HG03571 (cell line): Measurements from ENCODE around the gene AMDHD1.

Experiments used
- ATAC-seq: cut with Tn5 transposase; IDR thresholded peaks from one replicate; pipeline ENCODE4 v1.9.1; 2021; ENCODE audit not compliant: unreplicated experiment

AMDHD1 gene

GRCh38 chr12:95943330-95943842 is at the start of gene AMDHD1:
TSS of gene AMDHD1 (plus strand) at chr12:95943331. CDS start at chr12:95943399, 68 bp downstream.
- peak; percentile 61 for ATAC-seq

GRCh38 chr12:95896846-95897245 is 46.3 kb upstream of the AMDHD1 start:
- no peak for ATAC-seq

- no peak for ATAC-seq
Observed at GRCh38 chr12:95898081-95898480, 45.0 kb upstream of the AMDHD1 start.

- ATAC-seq: no peak
Observed at GRCh38 chr12:95908573-95908972, 34.6 kb upstream of the AMDHD1 start.

- ATAC-seq: no peak
Observed at GRCh38 chr12:95909871-95910270, 33.3 kb upstream of the AMDHD1 start.

- ATAC-seq: peak; percentile 68
Observed at GRCh38 chr12:95918194-95918993, 24.7 kb upstream of the AMDHD1 start.

- ATAC-seq: no peak
Observed at GRCh38 chr12:95919110-95919509, 24.0 kb upstream of the AMDHD1 start.

- ATAC-seq: no peak
Observed at GRCh38 chr12:95922231-95922630, 20.9 kb upstream of the AMDHD1 start.

- no peak for ATAC-seq
Observed at GRCh38 chr12:95940514-95940913, 2.6 kb upstream of the AMDHD1 start.

- ATAC-seq: no peak
Observed at GRCh38 chr12:95942101-95942523, 1.0 kb upstream of the AMDHD1 start.

GRCh38 chr12:95942524-95943329 is 404 bp upstream of the AMDHD1 start, which contains the start of gene CCDC38:
TSS of gene CCDC38 (minus strand) at chr12:95942614. CDS start at chr12:95936509, 6,105 bp downstream.
- ATAC-seq: peak; percentile 99

GRCh38 chr12:95944108-95944704 is 1.1 kb downstream of the AMDHD1 start:
- no peak for ATAC-seq

GRCh38 chr12:95949477-95950206 is 6.5 kb downstream of the AMDHD1 start:
- ATAC-seq: no peak

GRCh38 chr12:95951515-95951914 is 8.4 kb downstream of the AMDHD1 start:
- ATAC-seq: no peak

GRCh38 chr12:95953000-95953399 is 9.9 kb downstream of the AMDHD1 start:
- ATAC-seq: no peak

- no peak for ATAC-seq
Observed at GRCh38 chr12:95955549-95956159, 12.5 kb downstream of the AMDHD1 start.

- no peak for ATAC-seq
Observed at GRCh38 chr12:95956557-95957145, 13.5 kb downstream of the AMDHD1 start.

- no peak for ATAC-seq
Observed at GRCh38 chr12:95959107-95959506, 16.0 kb downstream of the AMDHD1 start.

- ATAC-seq: no peak
Observed at GRCh38 chr12:95960241-95960640, 17.1 kb downstream of the AMDHD1 start.

- ATAC-seq: no peak
Observed at GRCh38 chr12:95962222-95962621, 19.1 kb downstream of the AMDHD1 start.
